CD14-positive monocyte (primary cell): ENCODE data around the gene PNKP. TPM values are rescaled to one million over a fixed set of nuclear protein-coding genes. Genes with fewer than 3 reads are reported as not detected.

Source experiments
- DNase-seq, 3 donors: peaks; one replicate each; pipeline ENCODE4 v3.0.0-alpha.2; 2011 to 2022
- H2AFZ ChIP-seq: 2 replicates; pipeline ENCODE4 v1.6.0; 2012; ENCODE audit warnings: mild to moderate bottlenecking, low read depth, low read length, inconsistent platforms; ENCODE audit not compliant: insufficient read depth, poor library complexity, severe bottlenecking
- H3K27ac ChIP-seq, 2 donors: 1 replicate in 1 of 2; 2 replicates in 1 of 2; pipeline ENCODE4 v1.5.1; 2012 to 2013; ENCODE audit warnings: low read length in 2 of 2, control low read depth in 1 of 2, inconsistent platforms in 1 of 2, low read depth in 1 of 2, mild to moderate bottlenecking in 1 of 2
- H3K27me3 ChIP-seq, 2 donors: one replicate each; pipeline versions ENCODE4 v1.6.0 to v1.6.1; 2011 to 2013; ENCODE audit warnings: low read length in 2 of 2; ENCODE audit not compliant: control insufficient read depth in 2 of 2, insufficient read depth in 2 of 2
- H3K36me3 ChIP-seq, 2 donors: replicated peaks in 1 of 2; 1 replicate in 1 of 2; 2 replicates in 1 of 2; pipeline versions ENCODE4 v1.5.1 to v1.6.1; 2012 to 2013; ENCODE audit warnings: low read length in 2 of 2, control low read depth in 1 of 2, inconsistent platforms in 1 of 2, mild to moderate bottlenecking in 1 of 2; ENCODE audit not compliant: insufficient read depth in 2 of 2, control insufficient read depth in 1 of 2
- H3K4me1 ChIP-seq, 2 donors: 1 replicate in 1 of 2; 2 replicates in 1 of 2; pipeline versions ENCODE4 v1.5.1 to v1.6.1; 2012 to 2013; ENCODE audit warnings: low read length in 2 of 2, control low read depth in 1 of 2, inconsistent platforms in 1 of 2, mild to moderate bottlenecking in 1 of 2, moderate library complexity in 1 of 2; ENCODE audit not compliant: insufficient read depth in 2 of 2, control insufficient read depth in 1 of 2
- H3K4me2 ChIP-seq: replicated peaks from 2 replicates; pipeline ENCODE3; 2012; ENCODE audit warnings: low read length, moderate library complexity, mild to moderate bottlenecking; ENCODE audit not compliant: poor library complexity, severe bottlenecking; ENCODE audit errors: extremely low read depth
- H3K4me3 ChIP-seq, 3 experiments: fragments of 200-600 bp in 1 of 3; sonication (generic) in 1 of 3; replicated peaks in 1 of 3; 1 replicate in 2 of 3; 2 replicates in 1 of 3; pipeline ENCODE4 v1.5.1; 2011 to 2013; ENCODE audit warnings: low read length in 3 of 3, mild to moderate bottlenecking in 3 of 3, control low read depth in 2 of 3, low read depth in 2 of 3, inconsistent platforms in 1 of 3, moderate library complexity in 1 of 3
- H3K79me2 ChIP-seq: 2 replicates; pipeline ENCODE4 v1.6.0; 2012; ENCODE audit warnings: mild to moderate bottlenecking, control low read depth, inconsistent platforms, low read length, moderate library complexity; ENCODE audit not compliant: insufficient read depth
- H3K9ac ChIP-seq: 2 replicates; pipeline ENCODE4 v1.6.0; 2017; ENCODE audit warnings: low read length, mild to moderate bottlenecking; ENCODE audit not compliant: insufficient read depth, poor library complexity, severe bottlenecking
- H3K9me3 ChIP-seq, 2 donors: replicated peaks in 1 of 2; 1 replicate in 1 of 2; 2 replicates in 1 of 2; pipeline versions ENCODE4 v1.5.1 to v1.6.1; 2012 to 2013; ENCODE audit warnings: low read length in 2 of 2, control low read depth in 1 of 2; ENCODE audit not compliant: control insufficient read depth in 1 of 2, insufficient read depth in 1 of 2
- H4K20me1 ChIP-seq: 2 replicates; pipeline ENCODE4 v1.6.0; 2012; ENCODE audit warnings: mild to moderate bottlenecking, low read length, control low read depth, moderate library complexity; ENCODE audit not compliant: insufficient read depth
- H3K27ac Mint-ChIP-seq, 7 donors: one replicate each; pipeline ENCODE4 v1.8.0; 2020; ENCODE audit warnings: mild to moderate bottlenecking in 7 of 7, mixed read lengths in 7 of 7, moderate library complexity in 6 of 7, inconsistent platforms in 2 of 7
- H3K27me3 Mint-ChIP-seq, 3 donors: one replicate each; pipeline ENCODE4 v1.8.0; 2021 to 2022; ENCODE audit warnings: low read depth in 3 of 3, mild to moderate bottlenecking in 3 of 3, mixed read lengths in 3 of 3, moderate library complexity in 3 of 3, inconsistent platforms in 1 of 3
- H3K36me3 Mint-ChIP-seq, 2 donors: one replicate each; pipeline ENCODE4 v1.8.0; 2020; ENCODE audit warnings: mixed read lengths in 2 of 2, inconsistent platforms in 1 of 2, mild to moderate bottlenecking in 1 of 2
- H3K4me1 Mint-ChIP-seq: one replicate; pipeline ENCODE4 v1.8.0; 2020; ENCODE audit warnings: mild to moderate bottlenecking, mixed read lengths
- H3K4me3 Mint-ChIP-seq, 2 donors: one replicate each; pipeline ENCODE4 v1.8.0; 2020; ENCODE audit warnings: mild to moderate bottlenecking in 2 of 2, mixed read lengths in 2 of 2, moderate library complexity in 1 of 2
- H3K9me3 Mint-ChIP-seq, 7 donors: one replicate each; pipeline ENCODE4 v1.8.0; 2020 to 2022; ENCODE audit warnings: mixed read lengths in 7 of 7, mild to moderate bottlenecking in 6 of 7, moderate library complexity in 6 of 7, inconsistent platforms in 2 of 7
- CTCF ChIP-seq: fragments of 200-600 bp; IDR thresholded peaks from one replicate; pipeline ENCODE4 v1.8.0; 2022; ENCODE audit warnings: antibody characterized with exemption, mild to moderate bottlenecking
- WGBS: methylation state at CpG from one replicate; pipeline ENCODE4 v1.1.5; 2013; ENCODE audit warnings: missing lambda C conversion rate; ENCODE audit not compliant: insufficient coverage; 5-methylcytosine and 5-hydroxymethylcytosine counted together
- intact Hi-C, 2 donors: fragments of 100-400 bp; cut with micrococcal nuclease; formaldehyde crosslinking; loops; one replicate each; pipeline versions ENCODE4 v1.15.0 to v1.15.1; 2023
- polyA plus RNA-seq, 3 donors: library from polyadenylated mRNA; depleted of rRNA in 1 of 3; unstranded in 2 of 3; stranded (reverse) in 1 of 3; fragments of 300-500 nt in 2 of 3; fragments of >200 nt in 1 of 3; fragmentation: Illumina TruSeq in 2 of 3; gene quantifications; 1 replicate in 2 of 3; 2 replicates in 1 of 3; pipeline ENCODE4 v1.2.3, GENCODE V29; 2012 to 2021

PNKP gene
- polyA plus RNA-seq, 3 donors: 23.0 to 88.6 (median 30.2) TPM

- no peak overlapping the region for H3K4me3 Mint-ChIP-seq
- WGBS: 23% methylated on average over 14 of the region's 18 CpGs
Measured at GRCh38 chr19:49844138-49845095, 23.0 kb downstream of the PNKP start.

More at GRCh38 chr19:49844138-49845095, 23.0 kb downstream of the PNKP start:
- Histone ChIP-seq H3K27me3 (no peaks in the 10 kb centered on the region), H3K79me2 (no peaks in the 10 kb centered on the region), H3K27ac (peak overlapping the region; percentile 26 to 31), H3K9me3 (peaks cover 0 to 4% of the 10 kb centered on the region in 2 donors), H2AFZ (no peak overlapping the region), H3K9ac (no peak overlapping the region), H4K20me1 (no peaks in the 10 kb centered on the region), H3K4me3 (no peak overlapping the region), H3K36me3 (peaks cover 8 to 16% of the 10 kb centered on the region in 2 donors), H3K4me2 (no peak overlapping the region), H3K4me1 (peaks cover 34 to 39% of the 10 kb centered on the region in 2 donors)
- DNase-seq: peak; percentile 26 to 48 (median 28)
- H3K27ac Mint-ChIP-seq: peak overlapping the region in 6 of 7 donors; percentile 2 to 74 (median 46)
- peaks cover 3 to 9% (median 5%) of the 10 kb centered on the region in 7 donors for H3K9me3 Mint-ChIP-seq
- intact Hi-C loops: no loop called here
- TF ChIP-seq CTCF: no peak
- H3K4me1 Mint-ChIP-seq: peaks cover 34% of the 10 kb centered on the region
- H3K27me3 Mint-ChIP-seq: peaks cover 0 to 3% (median 2%) of the 10 kb centered on the region in 3 donors
- peaks cover 9 to 17% of the 10 kb centered on the region in 2 donors for H3K36me3 Mint-ChIP-seq
